Muscle of back (tissue), 11 donors: ENCODE measurements around the gene ZNF740. TPM values are rescaled to one million over a fixed set of nuclear protein-coding genes. Genes with fewer than 3 reads are reported as not detected.

Source experiments
- DNase-seq, 3 donors: peaks; one replicate each; pipeline versions ENCODE4 v3.0.0 to v3.0.0-alpha.2; 2013
- polyA plus RNA-seq, 10 donors: library from polyadenylated mRNA; unstranded; fragments of 120-200 nt; gene quantifications; one replicate each; pipeline ENCODE4 v1.2.1, GENCODE V29; 2013; ENCODE audit not compliant: insufficient read length in 10 of 10

Gene ZNF740
- polyA plus RNA-seq, 10 donors = 25.0 to 36.7 (median 28.3) TPM

DNA sequence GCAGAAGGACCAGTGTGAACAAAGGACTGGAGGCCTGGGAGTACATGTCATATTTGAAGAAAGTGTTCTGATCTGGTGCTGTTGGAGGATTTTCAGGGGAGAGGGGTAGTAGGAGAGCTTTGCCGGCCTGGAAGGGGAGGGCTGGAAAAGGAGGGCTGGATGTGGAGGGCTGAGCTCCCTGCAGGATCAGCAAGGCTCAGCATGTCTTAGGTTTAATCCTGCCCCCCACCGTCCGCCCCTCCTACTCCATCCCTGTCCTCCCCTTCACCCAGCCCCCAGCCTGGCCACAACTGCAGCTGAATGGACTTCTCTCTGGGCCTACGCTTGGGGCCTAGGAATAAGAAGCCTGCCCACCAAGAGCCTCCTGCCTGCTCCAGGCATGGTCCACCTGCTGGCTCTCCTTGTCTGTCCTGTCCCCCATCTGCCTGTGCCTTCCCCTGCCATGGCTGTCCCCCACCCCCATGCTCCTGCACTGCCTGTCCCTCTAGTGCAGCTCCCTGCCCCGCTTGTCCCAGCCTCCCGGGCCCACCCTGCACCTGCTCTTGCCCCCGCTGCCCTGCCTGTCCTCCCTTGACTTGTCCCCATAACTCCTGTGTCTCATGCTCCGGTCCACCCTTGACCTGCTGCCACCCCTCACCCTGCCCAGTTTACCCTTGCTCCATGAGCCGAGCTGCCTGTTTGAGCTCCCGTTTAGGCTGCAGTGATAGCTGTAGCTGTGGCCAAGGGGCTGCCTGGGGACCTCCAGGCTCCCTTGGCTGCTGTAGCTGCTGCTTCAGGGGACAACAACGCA lies 61.3 kb downstream of the ZNF740 start:
- DNase-seq = no peak

DNA sequence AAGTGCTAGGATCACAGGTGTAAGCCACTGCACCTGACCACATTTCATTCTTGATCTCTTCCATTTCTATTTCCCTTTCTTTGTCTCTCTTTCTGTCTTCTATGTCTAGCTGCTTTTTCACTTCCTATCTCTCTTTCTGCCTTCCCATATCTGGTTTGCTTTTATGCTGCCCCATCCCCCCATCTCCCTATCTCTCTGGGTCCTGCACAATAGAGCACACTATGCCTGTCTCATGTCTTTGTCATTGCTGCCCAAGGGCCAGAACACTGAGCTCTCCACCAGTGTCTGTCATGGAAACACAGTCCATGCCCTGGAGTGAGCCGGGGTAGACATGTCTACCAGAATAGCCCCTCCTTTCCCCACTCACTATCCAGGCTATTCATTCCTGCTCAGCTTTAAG lies 63.8 kb downstream of the ZNF740 start:
- no peak for DNase-seq

Other genes with a start within 250 kb of the ZNF740 start
- 10 to 100 TPM in 1 of 10 donors, 1 to 10 TPM in 9; 3.0 to 17.1 (median 3.5) TPM for gene KRT18, start 231.6 kb upstream of the ZNF740 start, polyA plus RNA-seq
- 100 to 1,000 TPM; 357 to 476 (median 416) TPM for gene EIF4B, start 174.3 kb upstream of the ZNF740 start, polyA plus RNA-seq
- gene TNS2, start 130.7 kb upstream of the ZNF740 start, polyA plus RNA-seq = 100 to 1,000 TPM in 3 of 10 donors, 10 to 100 TPM in 7; 60.2 to 137 (median 84.2) TPM
- 10 to 100 TPM; 15.9 to 22.3 (median 18.3) TPM for gene SPRYD3, start 101.3 kb upstream of the ZNF740 start, polyA plus RNA-seq
- gene IGFBP6, start 83.1 kb upstream of the ZNF740 start, polyA plus RNA-seq = 100 to 1,000 TPM in 6 of 10 donors, 10 to 100 TPM in 4; 39.4 to 236 (median 105) TPM
- gene SOAT2, start 77.2 kb upstream of the ZNF740 start, polyA plus RNA-seq = under 1 TPM in 8 of 10 donors, not detected in 2; 0.12 to 0.45 (median 0.22) TPM
- gene CSAD, start 203 bp downstream of the ZNF740 start, polyA plus RNA-seq = 10 to 100 TPM; 18.5 to 75.7 (median 28.7) TPM
- gene ITGB7, start 26.5 kb downstream of the ZNF740 start, polyA plus RNA-seq = 1 to 10 TPM in 5 of 10 donors, under 1 TPM in 5; 0.46 to 5.6 (median 0.93) TPM
- 10 to 100 TPM; 17.8 to 45.7 (median 26.1) TPM for gene RARG, start 51.5 kb downstream of the ZNF740 start, polyA plus RNA-seq
- 1 to 10 TPM; 3.6 to 8.6 (median 5.2) TPM for gene ESPL1, start 87.6 kb downstream of the ZNF740 start, polyA plus RNA-seq
- 100 to 1,000 TPM; 481 to 551 (median 501) TPM for gene PFDN5, start 114.8 kb downstream of the ZNF740 start, polyA plus RNA-seq
- gene MYG1, start 119.0 kb downstream of the ZNF740 start, polyA plus RNA-seq = 10 to 100 TPM; 30.5 to 40.3 (median 33.3) TPM
- gene AAAS, start 140.9 kb downstream of the ZNF740 start, polyA plus RNA-seq = 10 to 100 TPM; 44.1 to 68.4 (median 49.4) TPM
- under 1 TPM in 5 of 10 donors, not detected in 5; 0.10 to 0.22 (median 0.20) TPM for gene SP7, start 155.6 kb downstream of the ZNF740 start, polyA plus RNA-seq
- gene SP1, start 199.5 kb downstream of the ZNF740 start, polyA plus RNA-seq = 10 to 100 TPM; 31.0 to 46.7 (median 40.0) TPM
- gene AMHR2, start 243.1 kb downstream of the ZNF740 start, polyA plus RNA-seq = under 1 TPM in 2 of 10 donors, not detected in 8; 0.28 to 0.60 TPM